LNCAP (cell line): ENCODE data around the gene ZNF143.

Source experiments
- TF ChIP-seq, protein P1 (sequence below): fragments of 450-650 bp; IDR thresholded peaks from 2 replicates; pipeline ENCODE4 v1.5.1; 2017; ENCODE audit warnings: mild to moderate bottlenecking

ZNF143 gene

DNA sequence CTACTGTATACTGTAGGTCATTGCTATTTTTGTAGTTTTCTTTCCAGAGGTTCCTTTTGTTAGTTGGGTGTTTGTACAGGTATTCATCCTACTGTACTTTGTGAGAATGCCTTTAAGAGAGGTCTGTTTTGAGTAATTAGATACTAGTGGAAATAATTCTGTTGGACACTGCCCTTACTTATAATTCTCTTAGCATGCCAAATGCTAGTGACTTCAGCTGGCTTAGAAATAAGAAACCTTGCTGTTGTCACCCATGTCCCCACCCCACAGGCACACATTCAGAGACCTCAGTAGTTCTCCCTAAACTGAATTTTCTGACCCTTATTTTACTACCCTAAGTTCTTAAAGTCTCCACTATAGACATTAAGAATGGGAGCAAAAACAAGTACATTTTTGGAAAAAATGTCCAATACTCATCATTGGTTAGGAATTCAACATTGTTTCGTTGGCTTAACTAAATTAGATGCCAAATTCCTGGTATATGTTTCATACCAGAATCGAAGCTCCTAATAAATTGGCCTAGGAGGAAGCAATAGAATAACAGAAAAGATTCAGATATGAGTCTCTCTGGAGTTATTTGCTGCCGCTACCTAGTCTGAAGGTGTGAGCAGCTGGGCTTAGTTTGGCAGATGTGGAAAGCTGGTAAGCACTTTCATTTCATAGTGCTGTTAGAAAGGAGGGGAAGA lies 28.4 kb downstream of the ZNF143 start:
- TF ChIP-seq, protein P1, sequence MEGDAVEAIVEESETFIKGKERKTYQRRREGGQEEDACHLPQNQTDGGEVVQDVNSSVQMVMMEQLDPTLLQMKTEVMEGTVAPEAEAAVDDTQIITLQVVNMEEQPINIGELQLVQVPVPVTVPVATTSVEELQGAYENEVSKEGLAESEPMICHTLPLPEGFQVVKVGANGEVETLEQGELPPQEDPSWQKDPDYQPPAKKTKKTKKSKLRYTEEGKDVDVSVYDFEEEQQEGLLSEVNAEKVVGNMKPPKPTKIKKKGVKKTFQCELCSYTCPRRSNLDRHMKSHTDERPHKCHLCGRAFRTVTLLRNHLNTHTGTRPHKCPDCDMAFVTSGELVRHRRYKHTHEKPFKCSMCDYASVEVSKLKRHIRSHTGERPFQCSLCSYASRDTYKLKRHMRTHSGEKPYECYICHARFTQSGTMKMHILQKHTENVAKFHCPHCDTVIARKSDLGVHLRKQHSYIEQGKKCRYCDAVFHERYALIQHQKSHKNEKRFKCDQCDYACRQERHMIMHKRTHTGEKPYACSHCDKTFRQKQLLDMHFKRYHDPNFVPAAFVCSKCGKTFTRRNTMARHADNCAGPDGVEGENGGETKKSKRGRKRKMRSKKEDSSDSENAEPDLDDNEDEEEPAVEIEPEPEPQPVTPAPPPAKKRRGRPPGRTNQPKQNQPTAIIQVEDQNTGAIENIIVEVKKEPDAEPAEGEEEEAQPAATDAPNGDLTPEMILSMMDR, result no peak

DNA sequence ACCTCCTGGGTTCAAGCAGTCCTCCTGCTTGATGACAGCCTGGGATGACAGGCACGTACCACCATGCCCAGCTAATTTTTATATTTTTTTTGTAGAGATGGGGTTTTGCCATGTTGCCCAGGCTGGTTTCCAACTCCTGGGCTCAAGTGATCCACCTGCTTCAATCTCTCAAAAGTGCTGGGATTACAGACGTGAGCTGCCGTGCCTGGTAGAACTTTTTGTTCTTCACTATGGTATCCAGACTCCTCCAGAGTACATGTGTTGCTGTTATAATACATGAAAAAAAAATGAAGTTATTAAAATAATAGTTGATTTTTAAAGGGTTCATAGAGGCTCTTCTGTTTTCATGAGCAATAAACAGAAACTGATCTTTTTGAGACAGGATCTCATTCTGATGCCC lies 29.6 kb downstream of the ZNF143 start:
- TF ChIP-seq, protein P1, result no peak

DNA sequence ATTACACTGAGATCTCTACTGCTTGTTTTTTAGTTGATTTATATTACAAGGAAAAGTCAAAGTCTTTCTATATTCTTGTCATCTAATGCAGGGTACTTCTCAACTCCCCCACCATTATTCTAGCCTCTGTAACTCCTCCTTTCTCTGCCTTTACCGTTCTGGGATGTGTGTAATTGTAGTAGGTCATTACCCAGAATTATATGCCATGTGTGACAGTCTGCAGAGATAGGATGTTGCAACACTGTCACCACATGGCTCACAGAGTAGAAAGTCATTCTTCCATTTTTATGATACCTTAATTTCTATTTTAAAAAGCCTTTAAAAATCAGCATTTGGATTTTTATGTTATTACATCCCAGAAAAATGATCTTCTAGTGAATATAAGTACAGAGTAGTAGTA lies 32.7 kb downstream of the ZNF143 start:
- TF ChIP-seq, protein P1, result no peak

DNA sequence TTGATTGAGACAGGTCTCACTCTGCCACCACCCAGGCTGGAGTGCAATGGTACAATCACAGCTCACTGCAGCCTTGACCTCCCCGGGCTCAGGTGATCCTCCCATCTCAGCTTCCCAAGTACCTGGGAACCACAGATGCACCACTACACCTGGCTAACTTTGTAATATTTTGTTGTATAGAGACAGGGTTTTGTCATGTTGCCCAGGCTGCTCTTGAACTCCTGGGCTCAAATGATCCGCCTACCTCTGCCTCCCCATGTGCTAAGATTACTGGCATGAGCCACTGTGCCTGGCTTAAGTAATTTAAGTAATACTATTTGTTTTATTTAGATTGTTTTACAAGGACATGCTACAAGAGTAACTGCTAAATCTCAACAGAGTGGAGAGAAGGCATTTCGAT lies 33.5 kb downstream of the ZNF143 start:
- TF ChIP-seq, protein P1, result no peak

DNA sequence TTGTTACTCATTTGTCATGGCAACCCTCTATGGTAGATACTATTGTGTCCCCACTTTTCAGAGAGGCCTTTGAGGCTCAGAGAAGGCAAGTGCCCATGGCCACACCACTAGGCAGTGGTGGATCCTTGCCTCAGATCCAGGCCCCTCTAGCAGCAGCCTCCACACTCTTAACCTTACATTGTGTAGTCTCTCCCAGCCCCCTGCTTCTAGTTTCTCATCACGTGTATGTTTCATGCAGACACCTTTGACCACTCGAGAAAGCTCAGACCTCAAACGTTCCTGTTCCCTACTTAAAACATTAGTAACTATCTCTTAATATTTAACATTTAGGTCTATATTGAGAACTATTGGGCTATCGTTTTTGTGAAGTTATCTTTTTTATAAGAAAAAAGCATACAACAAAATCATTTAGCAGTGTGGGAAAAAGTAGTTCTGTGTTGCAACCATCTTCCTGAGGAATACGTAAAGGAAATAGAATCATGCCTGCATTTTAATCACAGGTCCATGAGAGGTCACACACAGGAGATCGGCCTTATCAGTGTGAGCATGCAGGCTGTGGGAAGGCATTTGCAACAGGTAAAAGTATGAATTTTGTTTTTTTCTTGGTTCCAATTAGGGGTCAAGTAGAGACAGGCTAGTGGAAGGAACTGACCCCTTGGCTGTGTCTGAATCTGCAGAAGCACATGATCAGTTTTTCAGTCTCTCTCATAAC lies 35.1 kb downstream of the ZNF143 start:
- TF ChIP-seq, protein P1, result no peak

DNA sequence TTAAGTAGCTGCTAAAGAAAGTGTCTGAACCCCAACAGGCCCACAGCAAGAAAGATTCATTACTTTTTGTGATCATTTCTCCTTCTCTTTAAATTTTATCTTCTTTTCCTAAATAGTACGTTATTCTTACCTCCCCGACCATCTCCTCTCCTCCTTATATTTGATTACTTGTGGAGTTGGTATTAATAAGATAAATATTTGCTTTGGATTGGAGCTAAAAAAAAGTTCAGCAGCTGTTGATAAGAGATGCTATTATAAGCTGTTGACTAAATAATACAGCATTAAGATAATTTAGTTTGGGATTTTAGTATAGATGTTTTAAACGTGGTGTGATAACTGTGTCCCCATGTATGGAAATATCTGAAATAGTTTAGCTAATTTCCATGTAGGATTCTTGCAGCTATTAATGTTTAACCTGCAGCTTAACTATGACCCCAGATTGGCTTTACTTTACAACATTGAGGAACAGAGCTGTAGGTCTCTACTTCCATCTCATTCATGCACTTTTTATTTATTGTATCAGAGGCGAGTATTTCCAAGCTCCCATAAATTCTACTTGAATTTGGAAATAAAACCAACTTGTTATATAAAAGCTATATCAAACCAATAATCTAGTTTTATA lies 37.8 kb downstream of the ZNF143 start:
- TF ChIP-seq, protein P1, result no peak

DNA sequence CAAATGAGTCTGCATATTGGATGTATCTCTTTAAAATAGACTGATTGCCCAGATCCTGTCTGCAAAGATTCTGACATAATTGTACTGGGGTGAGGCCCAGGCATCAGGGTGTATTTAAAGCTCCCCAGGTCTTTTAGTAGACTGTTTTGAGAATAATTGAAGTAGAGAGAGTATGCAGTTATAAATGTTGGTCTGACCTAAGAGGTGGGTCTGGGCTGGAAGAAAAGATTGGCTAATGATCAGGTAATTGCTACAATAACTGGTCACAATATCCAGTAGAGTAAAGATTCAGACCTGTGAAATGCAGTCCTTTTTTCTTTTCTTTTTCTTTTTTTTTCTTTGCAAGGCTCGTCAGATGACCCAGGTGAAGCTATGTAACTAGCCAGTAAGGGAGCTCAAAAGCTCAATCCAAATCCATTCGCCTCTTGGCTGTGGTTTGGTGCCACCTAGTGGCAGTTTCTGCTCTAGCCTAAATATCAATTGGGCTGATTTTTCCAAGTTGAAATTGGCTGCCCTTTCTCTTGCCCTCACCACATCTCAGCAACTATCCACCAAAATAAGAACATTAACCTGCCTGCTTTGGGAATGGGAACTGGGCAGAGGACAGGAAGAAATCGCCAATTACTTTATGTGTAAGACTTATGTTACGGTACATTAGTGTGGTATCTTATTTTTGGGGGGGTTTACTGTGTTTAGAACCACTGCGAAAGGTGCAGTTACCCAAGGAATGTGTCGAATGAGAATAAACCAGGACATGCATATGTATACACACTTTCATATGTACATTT lies 45.9 kb downstream of the ZNF143 start:
- TF ChIP-seq, protein P1, result peak; percentile 89
